Measurements from ENCODE around the gene STRN. TPM values are rescaled to one million over a fixed set of nuclear protein-coding genes. Genes with fewer than 3 reads are reported as not detected.

STRN gene
- total and polyA plus RNA-seq, 10 of the 15 experiments (the other 5 are each of a cell fraction or from before 2014, with no cell fraction given), result 1.00 to 19.2 (median 9.1) TPM

DNA sequence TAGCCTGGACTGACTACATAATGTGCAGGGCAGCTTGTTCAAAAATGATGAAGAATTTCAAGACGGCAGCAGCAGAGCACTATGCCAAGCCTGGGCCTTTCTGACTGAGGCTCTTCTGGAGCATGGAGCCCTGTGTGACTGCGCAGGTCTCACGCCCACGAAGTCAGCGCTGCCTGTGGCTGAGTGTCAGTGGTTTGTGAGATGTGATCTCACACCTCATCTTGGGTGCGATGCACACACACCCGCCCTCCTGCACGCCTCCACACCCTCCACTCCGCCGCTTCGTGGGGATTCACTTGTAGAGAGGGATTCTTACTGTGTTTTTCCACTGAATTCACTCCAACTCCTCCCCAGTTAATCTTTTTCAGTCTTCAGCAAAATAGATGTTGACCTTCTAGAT lies 166.0 kb downstream of the STRN start:
- no peak overlapping the region for H3K4me2 ChIP-seq (ENCODE audit: control insufficient read depth, insufficient read depth)
- no peak overlapping the region for H3K9ac ChIP-seq (ENCODE audit: control insufficient read depth, insufficient read depth, low read length)
- H3K79me2 ChIP-seq (ENCODE audit: control insufficient read depth, insufficient read depth, low read length), result no peaks in the 10 kb centered on the region
- no peak for DNase-seq (ENCODE audit: low read depth, low spot score)
- FAIRE-seq, result no peak
- WGBS (ENCODE audit: insufficient coverage, insufficient replicate concordance, low lambda C conversion rate, missing lambda C conversion rate), result 70% methylated on average over 11 of the region's 11 CpGs
- no peak for ATAC-seq
- in situ Hi-C loops (cut with MboI) (no loop called here), intact Hi-C loops (cut with micrococcal nuclease; ENCODE audit: unreplicated experiment) (no loop called here)
- ChIA-PET RAD21 (ENCODE audit: unreplicated experiment) (no interaction called here), POLR2A (no interaction called here), CTCF (interaction anchor here (4.5 kb wide), 1 partner anchor 15 kb away, joined by 24 read pairs; no protein-coding TSS in a partner anchor), SMC1A (ENCODE audit: uncharacterized antibody, unreplicated experiment) (no interaction called here)
- H3K9me3 ChIP-seq (replicated peaks; ENCODE audit: control insufficient read depth, insufficient read depth, low read length), result no peaks in the 10 kb centered on the region
- BruUV-seq (replicated peaks), result no TSS peak
- H3K4me3 ChIP-seq, result no peak overlapping the region
- H3K36me3 ChIP-seq (ENCODE audit: control insufficient read depth in 2 of 2, insufficient read depth in 2 of 2, low read length in 1 of 2), result no peaks in the 10 kb centered on the region
- no peak overlapping the region for H3K27ac ChIP-seq (ENCODE audit: control insufficient read depth, insufficient read depth)
- H3K4me1 ChIP-seq (ENCODE audit: control insufficient read depth, insufficient read depth, low read length), result no peaks in the 10 kb centered on the region
- no peak for TF ChIP-seq SP1 (IDR thresholded peaks at IDR 0.05; ENCODE audit: low read depth, low read length)
- TF ChIP-seq BRCA1 (IDR thresholded peaks at IDR 0.05; ENCODE audit: low read depth, low read length), result no peak
- no peak for TF ChIP-seq ESRRA (IDR thresholded peaks at IDR 0.05; ENCODE audit: low read length)
- TF ChIP-seq ZNF384 (IDR thresholded peaks at IDR 0.05; ENCODE audit: borderline replicate concordance, low read depth, low read length), result no peak
- TF ChIP-seq ATF7 (IDR thresholded peaks at IDR 0.05; ENCODE audit: low read depth), result no peak
- TF ChIP-seq FOXK2 (IDR thresholded peaks at IDR 0.05), result no peak
- TF ChIP-seq HCFC1 (IDR thresholded peaks at IDR 0.05; ENCODE audit: low read length), result no peak
- TF ChIP-seq SMAD5 (IDR thresholded peaks at IDR 0.05; ENCODE audit: low read depth), result no peak
- TF ChIP-seq, protein P1, sequence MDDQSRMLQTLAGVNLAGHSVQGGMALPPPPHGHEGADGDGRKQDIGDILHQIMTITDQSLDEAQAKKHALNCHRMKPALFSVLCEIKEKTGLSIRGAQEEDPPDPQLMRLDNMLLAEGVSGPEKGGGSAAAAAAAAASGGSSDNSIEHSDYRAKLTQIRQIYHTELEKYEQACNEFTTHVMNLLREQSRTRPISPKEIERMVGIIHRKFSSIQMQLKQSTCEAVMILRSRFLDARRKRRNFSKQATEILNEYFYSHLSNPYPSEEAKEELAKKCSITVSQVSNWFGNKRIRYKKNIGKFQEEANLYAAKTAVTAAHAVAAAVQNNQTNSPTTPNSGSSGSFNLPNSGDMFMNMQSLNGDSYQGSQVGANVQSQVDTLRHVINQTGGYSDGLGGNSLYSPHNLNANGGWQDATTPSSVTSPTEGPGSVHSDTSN (IDR thresholded peaks at IDR 0.05; ENCODE audit: insufficient replicate concordance, low read depth, low read length), result no peak
- no peak for TF ChIP-seq ZNF274 (IDR thresholded peaks at IDR 0.05; ENCODE audit: insufficient read depth, insufficient read length)
- TF ChIP-seq HDAC2 (IDR thresholded peaks at IDR 0.05), result no peak
- no peak for TF ChIP-seq PML (IDR thresholded peaks at IDR 0.05; ENCODE audit: low read length)
- no peak overlapping the region for H2AFZ ChIP-seq (ENCODE audit: control insufficient read depth, low read depth, low read length)
- peaks cover 0 to 1% of the 10 kb centered on the region in 2 experiments; a peak in 1 of 4 replicates for H3K27me3 ChIP-seq (replicated peaks in 1 of 2; ENCODE audit: control insufficient read depth in 2 of 2, insufficient read depth in 2 of 2, low read length in 1 of 2)
- no peaks in the 10 kb centered on the region for H4K20me1 ChIP-seq (ENCODE audit: control insufficient read depth, insufficient read depth)

All from GM12878 (cell line).